Measurements from ENCODE around the gene GRID1.

GRCh38 chr10:85888559-85888958 lies 478.0 kb downstream of the GRID1 start:
- TF ChIP-seq POLR2AphosphoS5 (IDR thresholded peaks at IDR 0.05): no peak
- TF ChIP-seq, protein P1, sequence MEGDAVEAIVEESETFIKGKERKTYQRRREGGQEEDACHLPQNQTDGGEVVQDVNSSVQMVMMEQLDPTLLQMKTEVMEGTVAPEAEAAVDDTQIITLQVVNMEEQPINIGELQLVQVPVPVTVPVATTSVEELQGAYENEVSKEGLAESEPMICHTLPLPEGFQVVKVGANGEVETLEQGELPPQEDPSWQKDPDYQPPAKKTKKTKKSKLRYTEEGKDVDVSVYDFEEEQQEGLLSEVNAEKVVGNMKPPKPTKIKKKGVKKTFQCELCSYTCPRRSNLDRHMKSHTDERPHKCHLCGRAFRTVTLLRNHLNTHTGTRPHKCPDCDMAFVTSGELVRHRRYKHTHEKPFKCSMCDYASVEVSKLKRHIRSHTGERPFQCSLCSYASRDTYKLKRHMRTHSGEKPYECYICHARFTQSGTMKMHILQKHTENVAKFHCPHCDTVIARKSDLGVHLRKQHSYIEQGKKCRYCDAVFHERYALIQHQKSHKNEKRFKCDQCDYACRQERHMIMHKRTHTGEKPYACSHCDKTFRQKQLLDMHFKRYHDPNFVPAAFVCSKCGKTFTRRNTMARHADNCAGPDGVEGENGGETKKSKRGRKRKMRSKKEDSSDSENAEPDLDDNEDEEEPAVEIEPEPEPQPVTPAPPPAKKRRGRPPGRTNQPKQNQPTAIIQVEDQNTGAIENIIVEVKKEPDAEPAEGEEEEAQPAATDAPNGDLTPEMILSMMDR (IDR thresholded peaks at IDR 0.05 in 8 of 11, conservative IDR thresholded peaks at IDR 0.05 in 3 of 11): no peak
